Activated T-cell treated with anti-CD3 and anti-CD28 coated beads, Interleukin-2, amount 50 U/mL, for 1 hour (primary cell): ENCODE results near the gene ZBTB20.
"Not testable (repeated sequence)": the region's sequence is repeated elsewhere in the genome, so short reads cannot be mapped to it uniquely, and the experiment has no call there.

Source experiments
- DNase-seq: peaks from one replicate; pipeline ENCODE4 v3.0.0-alpha.2; 2020

The ZBTB20 gene

GRCh38 chr3:114707252-114707860, 439.7 kb downstream of the ZBTB20 start:
- DNase-seq, result no peak

- DNase-seq, result no peak
Observed at GRCh38 chr3:114706591-114707232, 440.4 kb downstream of the ZBTB20 start.

GRCh38 chr3:114700637-114701234, 446.4 kb downstream of the ZBTB20 start:
- no peak for DNase-seq

- DNase-seq, result no peak
Observed at GRCh38 chr3:114698146-114699105, 448.7 kb downstream of the ZBTB20 start.

GRCh38 chr3:114697401-114697800, 449.7 kb downstream of the ZBTB20 start:
- DNase-seq, result no peak

GRCh38 chr3:114694251-114694650, 452.8 kb downstream of the ZBTB20 start:
- no peak for DNase-seq

- DNase-seq, result no peak
Observed at GRCh38 chr3:114691871-114692270, 455.2 kb downstream of the ZBTB20 start.

GRCh38 chr3:114690911-114691310, 456.2 kb downstream of the ZBTB20 start:
- no peak for DNase-seq

GRCh38 chr3:114687151-114687550, 459.9 kb downstream of the ZBTB20 start:
- no peak for DNase-seq

- no peak for DNase-seq
Observed at GRCh38 chr3:114686621-114687020, 460.5 kb downstream of the ZBTB20 start.

GRCh38 chr3:114685161-114685560, 461.9 kb downstream of the ZBTB20 start:
- DNase-seq, result no peak

GRCh38 chr3:114680299-114680698, 466.8 kb downstream of the ZBTB20 start:
- no peak for DNase-seq

GRCh38 chr3:114679773-114680172, 467.3 kb downstream of the ZBTB20 start:
- DNase-seq, result not testable (repeated sequence)

GRCh38 chr3:114675104-114675503, 472.0 kb downstream of the ZBTB20 start:
- DNase-seq, result no peak

GRCh38 chr3:114674036-114674435, 473.1 kb downstream of the ZBTB20 start:
- no peak for DNase-seq

- DNase-seq, result no peak
Observed at GRCh38 chr3:114673481-114673880, 473.6 kb downstream of the ZBTB20 start.

- no peak for DNase-seq
Observed at GRCh38 chr3:114672692-114673447, 474.2 kb downstream of the ZBTB20 start.

- DNase-seq, result no peak
Observed at GRCh38 chr3:114671741-114672510, 475.2 kb downstream of the ZBTB20 start.

- DNase-seq, result no peak
Observed at GRCh38 chr3:114669614-114670013, 477.5 kb downstream of the ZBTB20 start.

GRCh38 chr3:114668099-114668498, 479.0 kb downstream of the ZBTB20 start:
- DNase-seq, result no peak

GRCh38 chr3:114666623-114667022, 480.5 kb downstream of the ZBTB20 start:
- no peak for DNase-seq

GRCh38 chr3:114664006-114664405, 483.1 kb downstream of the ZBTB20 start:
- DNase-seq, result no peak
